Measurements from ENCODE around the gene FYB2. TPM values are rescaled to one million over a fixed set of nuclear protein-coding genes. Genes with fewer than 3 reads are reported as not detected.

The FYB2 gene
- total RNA-seq, 2 experiments from 2014 or later = not detected

DNA sequence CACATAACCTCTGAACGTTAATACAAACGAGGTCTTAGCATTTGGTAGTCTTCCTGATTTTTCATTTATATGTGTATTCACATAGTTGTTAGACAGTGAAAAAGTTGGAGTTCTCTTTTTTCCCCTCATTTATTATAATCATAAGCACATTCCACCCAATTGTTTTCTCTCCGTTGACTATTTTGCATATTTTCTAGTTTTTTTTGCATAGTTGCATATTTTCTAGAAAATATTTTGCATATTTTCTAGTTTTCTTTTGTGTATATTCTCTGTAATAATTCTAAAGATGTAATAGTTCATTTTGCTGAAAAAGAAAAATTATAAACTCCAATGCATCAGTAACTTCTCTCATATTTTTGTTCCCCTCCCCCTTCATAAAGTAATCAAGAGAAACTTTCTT is 47.5 kb downstream of the FYB2 start:
- POLR2A ChIA-PET = no interaction called here
- Mint-ChIP-seq H3K27ac (no peak overlapping the region), H3K4me1 (peaks cover 4% of the 10 kb centered on the region), H3K36me3 (peaks cover 2% of the 10 kb centered on the region), H3K9me3 (peaks cover 1% of the 10 kb centered on the region), H3K27me3 (peaks cover 7% of the 10 kb centered on the region), H3K4me3 (no peak overlapping the region)
- no peak for ATAC-seq (ENCODE audit: low read depth)
- no peak for DNase-seq

DNA sequence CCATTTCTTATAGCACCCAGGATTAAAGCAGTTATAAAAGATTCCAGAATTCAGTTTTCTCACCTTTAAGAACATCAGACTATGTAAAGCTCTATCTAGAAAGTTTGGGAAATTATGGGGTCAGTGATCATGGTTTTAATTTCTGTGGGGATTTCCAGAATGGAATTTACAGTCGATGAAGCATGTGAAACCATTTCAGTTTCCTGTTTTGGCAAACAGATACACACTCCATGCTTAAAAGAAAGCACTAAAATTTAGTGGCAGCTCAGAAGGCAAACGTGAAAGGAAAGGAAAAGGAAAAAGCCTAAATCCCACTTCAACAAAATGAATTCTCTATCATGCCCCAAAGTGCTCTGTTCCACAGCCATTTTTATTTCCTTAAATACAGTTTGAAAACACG is 60.4 kb downstream of the FYB2 start:
- no peak for ATAC-seq (ENCODE audit: low read depth)
- Mint-ChIP-seq H3K4me1 (no peaks in the 10 kb centered on the region), H3K27ac (no peak overlapping the region), H3K27me3 (peaks cover 9% of the 10 kb centered on the region), H3K9me3 (no peaks in the 10 kb centered on the region), H3K36me3 (no peaks in the 10 kb centered on the region), H3K4me3 (no peak overlapping the region)
- DNase-seq = no peak
- POLR2A ChIA-PET = no interaction called here

GRCh38 chr1:56758135-56758534 is 61.1 kb downstream of the FYB2 start:
- DNase-seq (no peak), ATAC-seq (ENCODE audit: low read depth) (no peak)
- no peaks in the 10 kb centered on the region for H3K9me3 Mint-ChIP-seq
- H3K36me3 Mint-ChIP-seq = no peaks in the 10 kb centered on the region
- H3K4me1 Mint-ChIP-seq = no peaks in the 10 kb centered on the region
- no peak overlapping the region for H3K27ac Mint-ChIP-seq
- no peak overlapping the region for H3K4me3 Mint-ChIP-seq
- POLR2A ChIA-PET = no interaction called here
- H3K27me3 Mint-ChIP-seq = peaks cover 5% of the 10 kb centered on the region

DNA sequence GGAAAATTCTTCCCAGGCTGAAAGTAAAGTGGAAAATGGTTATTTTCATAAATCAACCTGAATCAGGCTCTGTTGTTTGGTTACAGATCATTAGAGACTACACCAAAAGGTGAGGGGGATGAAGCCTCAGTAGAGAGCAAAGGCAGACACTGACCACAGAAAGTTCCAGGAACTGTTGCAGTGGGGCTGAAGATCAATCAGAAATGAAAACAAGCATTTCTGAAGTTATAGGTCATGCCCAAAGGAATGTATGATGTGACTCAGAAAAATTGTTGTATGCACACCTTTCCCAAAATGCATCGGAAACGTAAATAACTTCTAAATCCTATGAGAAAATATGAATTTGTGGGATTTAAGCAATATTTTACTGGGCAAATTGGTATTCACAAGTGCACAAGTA is 63.3 kb downstream of the FYB2 start:
- no peaks in the 10 kb centered on the region for H3K4me1 Mint-ChIP-seq
- no peak for ATAC-seq (ENCODE audit: low read depth)
- H3K4me3 Mint-ChIP-seq = no peak overlapping the region
- H3K9me3 Mint-ChIP-seq = no peaks in the 10 kb centered on the region
- no peaks in the 10 kb centered on the region for H3K36me3 Mint-ChIP-seq
- H3K27ac Mint-ChIP-seq = no peak overlapping the region
- H3K27me3 Mint-ChIP-seq = peaks cover 5% of the 10 kb centered on the region
- no peak for DNase-seq
- POLR2A ChIA-PET = no interaction called here

DNA sequence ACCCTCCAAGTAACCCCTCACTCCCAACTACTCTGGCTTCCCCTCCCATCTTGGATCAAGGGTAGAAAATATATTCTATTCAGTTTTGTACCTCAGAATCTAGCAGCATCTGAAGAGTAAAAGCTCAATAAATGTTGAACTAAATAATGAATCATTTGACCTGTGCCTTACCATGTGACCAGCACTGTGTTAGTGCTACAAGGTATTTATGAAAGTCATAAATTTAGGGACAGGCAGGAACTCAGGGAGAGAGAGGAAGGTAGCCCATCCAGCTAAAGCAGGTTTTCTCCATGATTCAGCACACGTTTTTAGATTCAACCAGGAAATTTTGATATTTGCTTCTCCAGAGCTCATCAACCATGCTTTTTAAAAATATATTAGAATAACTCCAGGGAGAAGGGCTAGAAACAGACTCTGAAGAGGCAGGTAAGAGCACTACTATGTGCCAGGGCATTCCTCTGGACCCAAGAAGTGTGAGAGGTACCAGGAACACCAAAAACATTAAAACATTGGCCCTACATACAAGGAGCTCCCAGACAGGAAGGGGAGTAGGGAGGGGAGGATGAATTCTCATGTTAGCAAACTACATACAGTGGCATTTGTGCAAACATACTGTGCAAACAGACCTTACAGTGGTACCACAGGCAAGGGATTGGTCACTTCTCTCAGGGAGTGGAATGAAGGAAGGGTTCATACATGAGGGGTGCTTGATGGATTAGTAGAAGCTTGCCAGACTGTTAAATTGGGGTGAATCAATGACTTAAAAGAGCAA is 64.3 kb downstream of the FYB2 start:
- DNase-seq = no peak
- POLR2A ChIA-PET = no interaction called here
- H3K4me1 Mint-ChIP-seq = no peaks in the 10 kb centered on the region

GRCh38 chr1:56745231-56745630 is 74.0 kb downstream of the FYB2 start:
- POLR2A ChIA-PET = no interaction called here
- Mint-ChIP-seq H3K27ac (no peak overlapping the region), H3K9me3 (no peaks in the 10 kb centered on the region), H3K4me1 (no peaks in the 10 kb centered on the region), H3K27me3 (peaks cover 5% of the 10 kb centered on the region), H3K4me3 (no peak overlapping the region), H3K36me3 (no peaks in the 10 kb centered on the region)
- ATAC-seq (ENCODE audit: low read depth) (no peak), DNase-seq (no peak)

More for the DNA sequence above, 64.3 kb downstream of the FYB2 start:
- Mint-ChIP-seq H3K9me3 (no peaks in the 10 kb centered on the region), H3K36me3 (no peaks in the 10 kb centered on the region), H3K27ac (no peak overlapping the region), H3K4me3 (no peak overlapping the region), H3K27me3 (peaks cover 5% of the 10 kb centered on the region)
- ATAC-seq (ENCODE audit: low read depth) = no peak

- H3K4me1 Mint-ChIP-seq = no peaks in the 10 kb centered on the region
- H3K27me3 Mint-ChIP-seq = peaks cover 7% of the 10 kb centered on the region
- DNase-seq (no peak), ATAC-seq (ENCODE audit: low read depth) (no peak)
- no peak overlapping the region for H3K27ac Mint-ChIP-seq
- no peaks in the 10 kb centered on the region for H3K9me3 Mint-ChIP-seq
- POLR2A ChIA-PET = no interaction called here
- H3K4me3 Mint-ChIP-seq = no peak overlapping the region
- no peaks in the 10 kb centered on the region for H3K36me3 Mint-ChIP-seq
Observed at GRCh38 chr1:56728964-56729363, 90.2 kb downstream of the FYB2 start.

DNA sequence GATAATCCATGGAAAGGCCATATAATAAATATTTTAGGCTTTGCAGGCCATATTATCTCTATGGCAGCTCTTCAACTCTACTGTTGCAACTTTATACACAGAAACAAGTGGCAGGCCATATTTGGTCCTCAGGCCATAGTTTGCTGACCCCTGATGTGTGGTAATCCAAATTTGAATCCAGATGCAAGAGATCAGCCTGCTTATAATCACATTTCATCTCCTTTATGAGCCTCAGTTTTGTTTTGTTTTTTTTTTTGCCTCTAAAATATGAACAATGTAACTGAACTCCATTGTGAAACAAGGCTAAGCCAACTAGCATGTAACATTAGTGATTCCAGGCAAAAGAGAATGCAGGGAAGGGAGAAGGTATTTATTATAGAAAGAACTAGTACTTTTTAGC is 92.5 kb downstream of the FYB2 start:
- no peak for ATAC-seq (ENCODE audit: low read depth)
- Mint-ChIP-seq H3K4me1 (no peaks in the 10 kb centered on the region), H3K27me3 (peaks cover 8% of the 10 kb centered on the region), H3K9me3 (no peaks in the 10 kb centered on the region), H3K36me3 (no peaks in the 10 kb centered on the region), H3K4me3 (no peak overlapping the region), H3K27ac (no peak overlapping the region)
- no peak for DNase-seq
- POLR2A ChIA-PET = no interaction called here

- ATAC-seq (ENCODE audit: low read depth) = no peak
- Mint-ChIP-seq H3K4me3 (no peak overlapping the region), H3K36me3 (no peaks in the 10 kb centered on the region), H3K9me3 (no peaks in the 10 kb centered on the region), H3K27ac (no peak overlapping the region), H3K27me3 (peaks cover 6% of the 10 kb centered on the region), H3K4me1 (no peaks in the 10 kb centered on the region)
- POLR2A ChIA-PET = no interaction called here
- DNase-seq = no peak
Observed at GRCh38 chr1:56719171-56719570, 100.0 kb downstream of the FYB2 start.

- Mint-ChIP-seq H3K4me1 (no peaks in the 10 kb centered on the region), H3K27ac (no peak overlapping the region)
- ATAC-seq (ENCODE audit: low read depth) = no peak
Observed at GRCh38 chr1:56715156-56715555, 104.0 kb downstream of the FYB2 start.

DNA sequence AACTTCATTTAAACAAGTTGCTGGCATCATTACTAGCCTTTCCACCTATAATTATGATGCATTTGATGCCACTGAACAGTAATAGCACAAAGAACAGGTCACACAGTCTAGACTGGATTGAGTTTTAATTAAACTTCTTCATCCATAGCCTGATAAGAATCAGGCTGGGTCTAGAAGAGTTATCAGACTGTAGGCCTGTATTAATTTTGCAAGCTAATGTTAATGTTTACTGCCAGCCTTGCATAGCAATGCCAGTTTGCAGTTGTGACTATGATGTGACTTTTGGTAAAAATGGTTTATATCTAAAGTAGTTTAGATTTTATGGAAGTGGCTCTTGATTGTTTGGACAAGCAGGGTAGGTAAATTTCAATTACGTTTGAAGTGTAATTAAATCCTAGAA is 106.1 kb downstream of the FYB2 start:
- ATAC-seq (ENCODE audit: low read depth) (no peak), DNase-seq (no peak)
- H3K27me3 Mint-ChIP-seq = peaks cover 12% of the 10 kb centered on the region
- no peaks in the 10 kb centered on the region for H3K36me3 Mint-ChIP-seq
- H3K9me3 Mint-ChIP-seq = no peaks in the 10 kb centered on the region
- POLR2A ChIA-PET = no interaction called here
- no peaks in the 10 kb centered on the region for H3K4me1 Mint-ChIP-seq
- H3K4me3 Mint-ChIP-seq = no peak overlapping the region
- H3K27ac Mint-ChIP-seq = no peak overlapping the region

More at GRCh38 chr1:56715156-56715555, 104.0 kb downstream of the FYB2 start:
- H3K27me3 Mint-ChIP-seq = peaks cover 8% of the 10 kb centered on the region
- no peak for DNase-seq
- H3K4me3 Mint-ChIP-seq = no peak overlapping the region
- POLR2A ChIA-PET = no interaction called here
- H3K36me3 Mint-ChIP-seq = no peaks in the 10 kb centered on the region
- no peaks in the 10 kb centered on the region for H3K9me3 Mint-ChIP-seq

- Mint-ChIP-seq H3K27me3 (peaks cover 11% of the 10 kb centered on the region), H3K27ac (no peak overlapping the region), H3K9me3 (no peaks in the 10 kb centered on the region), H3K36me3 (no peaks in the 10 kb centered on the region), H3K4me3 (no peak overlapping the region), H3K4me1 (no peaks in the 10 kb centered on the region)
- ATAC-seq (ENCODE audit: low read depth) = no peak
- no peak for DNase-seq
- POLR2A ChIA-PET = no interaction called here
Observed at GRCh38 chr1:56712150-56712549, 107.1 kb downstream of the FYB2 start.

DNA sequence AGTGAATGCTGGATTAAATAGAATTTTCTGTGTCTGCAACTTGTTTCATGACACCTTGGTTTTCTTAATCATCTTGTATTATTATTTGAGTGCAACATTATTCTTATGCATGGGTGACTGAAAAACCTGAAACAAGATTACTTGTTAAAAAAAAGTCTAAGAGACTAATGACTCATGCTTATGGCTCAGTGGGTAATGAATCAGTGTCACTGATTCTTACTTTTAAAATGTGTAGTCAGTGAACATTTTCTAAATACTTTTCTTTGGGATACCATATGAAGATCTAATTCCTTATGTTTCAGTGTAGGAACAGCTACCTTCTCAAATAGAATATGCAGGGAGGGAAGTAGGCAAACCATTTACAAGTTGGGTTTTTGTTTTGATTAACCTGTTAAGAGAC is 108.6 kb downstream of the FYB2 start:
- Mint-ChIP-seq H3K9me3 (no peaks in the 10 kb centered on the region), H3K4me3 (no peak overlapping the region), H3K27ac (no peak overlapping the region), H3K4me1 (no peaks in the 10 kb centered on the region), H3K27me3 (peaks cover 11% of the 10 kb centered on the region), H3K36me3 (no peaks in the 10 kb centered on the region)
- no peak for ATAC-seq (ENCODE audit: low read depth)
- POLR2A ChIA-PET = no interaction called here
- DNase-seq = no peak

- DNase-seq = no peak
- no peaks in the 10 kb centered on the region for H3K36me3 Mint-ChIP-seq
- no peaks in the 10 kb centered on the region for H3K9me3 Mint-ChIP-seq
- no peaks in the 10 kb centered on the region for H3K4me1 Mint-ChIP-seq
- ATAC-seq (ENCODE audit: low read depth) = no peak
- no peak overlapping the region for H3K4me3 Mint-ChIP-seq
- POLR2A ChIA-PET = no interaction called here
- peaks cover 11% of the 10 kb centered on the region for H3K27me3 Mint-ChIP-seq
- no peak overlapping the region for H3K27ac Mint-ChIP-seq
Observed at GRCh38 chr1:56709995-56710394, 109.2 kb downstream of the FYB2 start.
